ENCODE data around the gene PPM1L. TPM values are rescaled to one million over a fixed set of nuclear protein-coding genes. Genes with fewer than 3 reads are reported as not detected.

Gene PPM1L
- total and polyA plus RNA-seq, 2 of the 13 experiments (the other 11 are each of a cell fraction or from before 2014, with no cell fraction given): 0.22 to 1.4 TPM

GRCh38 chr3:161067335-161067734, 311.3 kb downstream of the PPM1L start (continued):
- TF ChIP-seq, protein P1, sequence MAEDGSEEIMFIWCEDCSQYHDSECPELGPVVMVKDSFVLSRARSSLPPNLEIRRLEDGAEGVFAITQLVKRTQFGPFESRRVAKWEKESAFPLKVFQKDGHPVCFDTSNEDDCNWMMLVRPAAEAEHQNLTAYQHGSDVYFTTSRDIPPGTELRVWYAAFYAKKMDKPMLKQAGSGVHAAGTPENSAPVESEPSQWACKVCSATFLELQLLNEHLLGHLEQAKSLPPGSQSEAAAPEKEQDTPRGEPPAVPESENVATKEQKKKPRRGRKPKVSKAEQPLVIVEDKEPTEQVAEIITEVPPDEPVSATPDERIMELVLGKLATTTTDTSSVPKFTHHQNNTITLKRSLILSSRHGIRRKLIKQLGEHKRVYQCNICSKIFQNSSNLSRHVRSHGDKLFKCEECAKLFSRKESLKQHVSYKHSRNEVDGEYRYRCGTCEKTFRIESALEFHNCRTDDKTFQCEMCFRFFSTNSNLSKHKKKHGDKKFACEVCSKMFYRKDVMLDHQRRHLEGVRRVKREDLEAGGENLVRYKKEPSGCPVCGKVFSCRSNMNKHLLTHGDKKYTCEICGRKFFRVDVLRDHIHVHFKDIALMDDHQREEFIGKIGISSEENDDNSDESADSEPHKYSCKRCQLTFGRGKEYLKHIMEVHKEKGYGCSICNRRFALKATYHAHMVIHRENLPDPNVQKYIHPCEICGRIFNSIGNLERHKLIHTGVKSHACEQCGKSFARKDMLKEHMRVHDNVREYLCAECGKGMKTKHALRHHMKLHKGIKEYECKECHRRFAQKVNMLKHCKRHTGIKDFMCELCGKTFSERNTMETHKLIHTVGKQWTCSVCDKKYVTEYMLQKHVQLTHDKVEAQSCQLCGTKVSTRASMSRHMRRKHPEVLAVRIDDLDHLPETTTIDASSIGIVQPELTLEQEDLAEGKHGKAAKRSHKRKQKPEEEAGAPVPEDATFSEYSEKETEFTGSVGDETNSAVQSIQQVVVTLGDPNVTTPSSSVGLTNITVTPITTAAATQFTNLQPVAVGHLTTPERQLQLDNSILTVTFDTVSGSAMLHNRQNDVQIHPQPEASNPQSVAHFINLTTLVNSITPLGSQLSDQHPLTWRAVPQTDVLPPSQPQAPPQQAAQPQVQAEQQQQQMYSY (CRISPR knock-in tag; IDR thresholded peaks at IDR 0.05): no peak
- TF ChIP-seq, protein P2, sequence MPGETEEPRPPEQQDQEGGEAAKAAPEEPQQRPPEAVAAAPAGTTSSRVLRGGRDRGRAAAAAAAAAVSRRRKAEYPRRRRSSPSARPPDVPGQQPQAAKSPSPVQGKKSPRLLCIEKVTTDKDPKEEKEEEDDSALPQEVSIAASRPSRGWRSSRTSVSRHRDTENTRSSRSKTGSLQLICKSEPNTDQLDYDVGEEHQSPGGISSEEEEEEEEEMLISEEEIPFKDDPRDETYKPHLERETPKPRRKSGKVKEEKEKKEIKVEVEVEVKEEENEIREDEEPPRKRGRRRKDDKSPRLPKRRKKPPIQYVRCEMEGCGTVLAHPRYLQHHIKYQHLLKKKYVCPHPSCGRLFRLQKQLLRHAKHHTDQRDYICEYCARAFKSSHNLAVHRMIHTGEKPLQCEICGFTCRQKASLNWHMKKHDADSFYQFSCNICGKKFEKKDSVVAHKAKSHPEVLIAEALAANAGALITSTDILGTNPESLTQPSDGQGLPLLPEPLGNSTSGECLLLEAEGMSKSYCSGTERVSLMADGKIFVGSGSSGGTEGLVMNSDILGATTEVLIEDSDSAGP (CRISPR knock-in tag; IDR thresholded peaks at IDR 0.05; ENCODE audit: borderline replicate concordance): no peak
- TF ChIP-seq, protein P3, sequence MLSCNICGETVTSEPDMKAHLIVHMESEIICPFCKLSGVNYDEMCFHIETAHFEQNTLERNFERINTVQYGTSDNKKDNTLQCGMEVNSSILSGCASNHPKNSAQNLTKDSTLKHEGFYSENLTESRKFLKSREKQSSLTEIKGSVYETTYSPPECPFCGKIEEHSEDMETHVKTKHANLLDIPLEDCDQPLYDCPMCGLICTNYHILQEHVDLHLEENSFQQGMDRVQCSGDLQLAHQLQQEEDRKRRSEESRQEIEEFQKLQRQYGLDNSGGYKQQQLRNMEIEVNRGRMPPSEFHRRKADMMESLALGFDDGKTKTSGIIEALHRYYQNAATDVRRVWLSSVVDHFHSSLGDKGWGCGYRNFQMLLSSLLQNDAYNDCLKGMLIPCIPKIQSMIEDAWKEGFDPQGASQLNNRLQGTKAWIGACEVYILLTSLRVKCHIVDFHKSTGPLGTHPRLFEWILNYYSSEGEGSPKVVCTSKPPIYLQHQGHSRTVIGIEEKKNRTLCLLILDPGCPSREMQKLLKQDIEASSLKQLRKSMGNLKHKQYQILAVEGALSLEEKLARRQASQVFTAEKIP (CRISPR knock-in tag; IDR thresholded peaks at IDR 0.05; ENCODE audit: borderline replicate concordance): no peak

DNA sequence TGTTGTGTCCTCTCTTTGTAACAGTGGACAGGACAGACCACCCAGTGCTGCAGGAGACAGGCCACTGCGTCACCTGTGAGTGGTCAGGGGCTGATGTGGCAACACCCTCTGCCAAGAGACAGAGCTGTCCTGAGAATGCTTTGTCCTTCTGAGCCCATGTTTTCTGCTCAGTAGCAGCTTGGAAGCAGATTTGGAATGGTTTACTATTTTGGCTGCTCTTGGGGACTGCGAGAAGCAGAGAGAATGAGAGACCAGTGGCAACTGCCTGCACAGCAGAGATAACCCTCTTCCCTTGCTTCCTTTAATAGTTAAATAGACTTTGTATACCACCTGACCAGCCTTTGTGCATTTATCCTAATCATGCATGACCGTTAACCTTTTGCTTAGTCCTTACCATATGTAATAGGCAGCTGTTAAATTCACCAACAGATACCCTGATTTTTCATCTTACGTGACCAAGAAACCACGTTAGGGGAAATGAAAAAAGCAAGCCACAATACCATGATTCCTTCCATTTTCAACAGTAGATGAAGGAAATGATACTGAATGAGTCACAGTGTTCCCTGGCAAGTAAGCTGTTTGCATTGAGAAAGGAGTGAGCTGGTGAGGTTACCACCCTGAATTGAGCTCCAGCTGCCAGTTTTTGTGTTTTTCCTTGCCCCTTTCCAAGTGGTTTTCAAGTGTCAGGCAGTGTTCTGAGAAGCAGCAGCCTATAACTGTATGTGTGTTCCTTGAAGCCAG, 313.6 kb downstream of the PPM1L start:
- in situ Hi-C loops (cut with HindIII; ENCODE audit: extremely low pct_ligation_motif_present, low pct_unique_long_range_greater_than_20kb): no loop called here
- Histone ChIP-seq H3K36me3 (replicated peaks in 1 of 2; ENCODE audit: control insufficient read depth in 1 of 2, insufficient read depth in 2 of 2, low read length in 2 of 2) (no peaks in the 10 kb centered on the region), H3K4me3 (replicated peaks in 1 of 3; ENCODE audit: insufficient read depth in 1 of 3, low read depth in 2 of 3, low read length in 3 of 3) (no peak overlapping the region), H3K9me3 (ENCODE audit: low read length) (no peaks in the 10 kb centered on the region), H3K4me1 (ENCODE audit: insufficient read depth, low read length) (no peaks in the 10 kb centered on the region), H3K27ac (ENCODE audit: extremely low read length, insufficient read depth, low read length) (no peak overlapping the region), H3K79me2 (ENCODE audit: insufficient read depth, low read length) (no peaks in the 10 kb centered on the region), H2AFZ (ENCODE audit: low read length) (no peak overlapping the region), H4K20me1 (ENCODE audit: insufficient read depth, low read length) (no peaks in the 10 kb centered on the region), H3K9ac (ENCODE audit: insufficient read depth, low read depth, low read length) (no peak overlapping the region), H3K27me3 (ENCODE audit: control insufficient read depth in 1 of 2, insufficient read depth in 2 of 2, low read length in 2 of 2) (no peaks in the 10 kb centered on the region), H3K4me2 (ENCODE audit: low read depth, low read length) (no peak overlapping the region)
- no peak for DNase-seq (ENCODE audit: low spot score)
- TF ChIP-seq ZNF24 (IDR thresholded peaks at IDR 0.05) (no peak), SRF (IDR thresholded peaks at IDR 0.05; ENCODE audit: low read depth, low read length) (no peak), SOX6 (IDR thresholded peaks at IDR 0.05) (no peak), SOX6 (CRISPR knock-in tag; IDR thresholded peaks at IDR 0.05) (no peak), TCF12 (IDR thresholded peaks at IDR 0.05) (no peak), TCF12 (CRISPR knock-in tag; IDR thresholded peaks at IDR 0.05) (no peak), ZMAT5 (CRISPR knock-in tag; IDR thresholded peaks at IDR 0.05; ENCODE audit: borderline replicate concordance, low read depth) (no peak), ATF4 (CRISPR knock-in tag; IDR thresholded peaks at IDR 0.05) (no peak)
- no peak for ATAC-seq
- 47% methylated on average over 5 of the region's 5 CpGs for WGBS (ENCODE audit: low lambda C conversion rate)
- CTCF ChIA-PET (ENCODE audit: low intra/inter-chr PET ratio, low total read pairs): no interaction called here
- FAIRE-seq: no peak
- no TSS peak for BruUV-seq (replicated peaks)
- POLR2A ChIA-PET: no interaction called here
- intact Hi-C loops (cut with micrococcal nuclease; ENCODE audit: unreplicated experiment): no loop called here

All from HepG2 (cell line).